SK-N-SH treated with all-trans-retinoic acid at 6 μM for 48 hours (cell line): Measurements from ENCODE around the gene MSS51.

ENCODE experiments used
- ATAC-seq: fragments of 200-7000 bp; cut with Tn5 transposase; 3 replicates; pipeline ENCODE4 v1.9.1; 2020; ENCODE audit warnings: mild to moderate bottlenecking, moderate library complexity
- ARNTL ChIP-seq: fragments of 450-650 bp; formaldehyde crosslinking; IDR thresholded peaks from 2 replicates; pipeline ENCODE4 v1.5.0; 2020; ENCODE audit warnings: low read depth, mild to moderate bottlenecking, moderate library complexity, borderline replicate concordance
- CSDC2 ChIP-seq: fragments of 250-450 bp; sonication (Bioruptor Pico); IDR thresholded peaks from 2 replicates; pipeline ENCODE4 v1.5.0; 2020; ENCODE audit warnings: mild to moderate bottlenecking, moderate library complexity
- ESRRG ChIP-seq: fragments of 250-450 bp; sonication (Bioruptor Pico); IDR thresholded peaks from 2 replicates; pipeline ENCODE4 v1.6.1; 2021; ENCODE audit warnings: mild to moderate bottlenecking
- GLIS3 ChIP-seq: fragments of 250-450 bp; sonication (Bioruptor Pico); IDR thresholded peaks from 2 replicates; pipeline ENCODE4 v1.5.0; 2020; ENCODE audit warnings: mild to moderate bottlenecking, moderate library complexity
- ISL1 ChIP-seq: fragments of 250-450 bp; sonication (Bioruptor Pico); IDR thresholded peaks from 2 replicates; pipeline ENCODE4 v2.1.2; 2022; ENCODE audit warnings: mild to moderate bottlenecking, moderate library complexity
- OSR1 ChIP-seq: fragments of 250-450 bp; sonication (Bioruptor Pico); IDR thresholded peaks from 2 replicates; pipeline ENCODE4 v1.8.0; 2022; ENCODE audit warnings: moderate library complexity, mild to moderate bottlenecking, inconsistent platforms
- PPARA ChIP-seq: fragments of 250-450 bp; sonication (Bioruptor Pico); IDR thresholded peaks from 2 replicates; pipeline ENCODE4 v1.5.0; 2020; ENCODE audit warnings: mild to moderate bottlenecking, borderline replicate concordance
- RARB ChIP-seq: fragments of 250-450 bp; sonication (Bioruptor Pico); IDR thresholded peaks from 2 replicates; pipeline ENCODE4 v1.8.0; 2021; ENCODE audit warnings: mild to moderate bottlenecking, moderate library complexity
- SNAI2 ChIP-seq: fragments of 250-450 bp; sonication (Bioruptor Pico); IDR thresholded peaks from 2 replicates; pipeline ENCODE4 v1.5.0; 2020; ENCODE audit warnings: mild to moderate bottlenecking, moderate library complexity
- TCF4 ChIP-seq: fragments of 250-450 bp; sonication (Bioruptor Pico); IDR thresholded peaks from 2 replicates; pipeline ENCODE4 v1.8.0; 2021; ENCODE audit warnings: mild to moderate bottlenecking, moderate library complexity, borderline replicate concordance
- TOX ChIP-seq: fragments of 250-450 bp; sonication (Bioruptor Pico); IDR thresholded peaks from 2 replicates; pipeline ENCODE4 v1.8.0; 2021; ENCODE audit warnings: mild to moderate bottlenecking, moderate library complexity, borderline replicate concordance
- ZC3H10 ChIP-seq: fragments of 250-450 bp; sonication (Bioruptor Pico); IDR thresholded peaks from 2 replicates; pipeline ENCODE4 v1.5.1; 2021; ENCODE audit warnings: mild to moderate bottlenecking, moderate library complexity
- ZFP3 ChIP-seq: fragments of 250-450 bp; sonication (Bioruptor Pico); IDR thresholded peaks from 2 replicates; pipeline ENCODE4 v1.5.0; 2020; ENCODE audit warnings: mild to moderate bottlenecking, moderate library complexity
- ZFP30 ChIP-seq: fragments of 450-650 bp; formaldehyde crosslinking; IDR thresholded peaks from 2 replicates; pipeline ENCODE4 v1.5.0; 2022; ENCODE audit warnings: mild to moderate bottlenecking, moderate library complexity
- ZNF565 ChIP-seq: fragments of 450-650 bp; formaldehyde crosslinking; conservative IDR thresholded peaks from 2 replicates; pipeline ENCODE4 v1.5.0; 2020; ENCODE audit warnings: low read depth, mild to moderate bottlenecking, moderate library complexity
- ZNF70 ChIP-seq: fragments of 450-650 bp; formaldehyde crosslinking; IDR thresholded peaks from 2 replicates; pipeline ENCODE4 v1.5.0; 2020; ENCODE audit warnings: mild to moderate bottlenecking, moderate library complexity
- ZNF8 ChIP-seq: fragments of 450-650 bp; formaldehyde crosslinking; IDR thresholded peaks from 2 replicates; pipeline ENCODE4 v1.5.0; 2020; ENCODE audit warnings: mild to moderate bottlenecking, moderate library complexity
- TF ChIP-seq, protein P1 (sequence below): fragments of 250-450 bp; sonication (Bioruptor Pico); IDR thresholded peaks from 2 replicates; pipeline ENCODE4 v1.5.1; 2020; ENCODE audit warnings: low read depth, mild to moderate bottlenecking, moderate library complexity
- TF ChIP-seq, protein P2 (sequence below): fragments of 250-450 bp; sonication (Bioruptor Pico); IDR thresholded peaks from 2 replicates; pipeline ENCODE4 v1.8.0; 2021; ENCODE audit warnings: low read depth, mild to moderate bottlenecking, moderate library complexity, borderline replicate concordance
- TF ChIP-seq, protein P3 (sequence below): fragments of 250-450 bp; sonication (Bioruptor Pico); IDR thresholded peaks from 2 replicates; pipeline ENCODE4 v1.5.0; 2020; ENCODE audit warnings: mild to moderate bottlenecking, moderate library complexity

MSS51 gene

DNA sequence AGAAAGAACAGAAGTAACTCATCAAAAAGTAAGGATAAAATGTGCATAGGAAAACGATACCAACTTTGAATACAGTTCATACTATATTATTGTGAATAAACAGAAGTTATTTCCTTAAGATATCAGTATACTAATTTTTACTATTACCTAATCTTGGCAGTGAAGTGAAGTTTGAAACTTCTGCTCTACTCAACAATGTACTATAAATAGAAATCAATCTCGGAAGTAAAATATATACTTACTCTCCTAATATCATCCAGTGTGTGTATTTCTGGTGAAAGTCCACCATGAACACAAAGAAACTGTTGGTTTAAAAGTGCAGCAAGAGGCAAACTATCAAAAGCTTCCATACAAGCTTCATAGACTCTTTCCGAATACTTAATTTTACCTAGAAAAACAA, 37.9 kb upstream of the MSS51 start:
- ATAC-seq, result no peak
- TF ChIP-seq, protein P1, sequence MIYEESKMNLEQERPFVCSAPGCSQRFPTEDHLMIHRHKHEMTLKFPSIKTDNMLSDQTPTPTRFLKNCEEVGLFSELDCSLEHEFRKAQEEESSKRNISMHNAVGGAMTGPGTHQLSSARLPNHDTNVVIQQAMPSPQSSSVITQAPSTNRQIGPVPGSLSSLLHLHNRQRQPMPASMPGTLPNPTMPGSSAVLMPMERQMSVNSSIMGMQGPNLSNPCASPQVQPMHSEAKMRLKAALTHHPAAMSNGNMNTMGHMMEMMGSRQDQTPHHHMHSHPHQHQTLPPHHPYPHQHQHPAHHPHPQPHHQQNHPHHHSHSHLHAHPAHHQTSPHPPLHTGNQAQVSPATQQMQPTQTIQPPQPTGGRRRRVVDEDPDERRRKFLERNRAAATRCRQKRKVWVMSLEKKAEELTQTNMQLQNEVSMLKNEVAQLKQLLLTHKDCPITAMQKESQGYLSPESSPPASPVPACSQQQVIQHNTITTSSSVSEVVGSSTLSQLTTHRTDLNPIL (CRISPR knock-in tag), result no peak
- no peak for TF ChIP-seq GLIS3 (CRISPR knock-in tag)
- no peak for TF ChIP-seq ZC3H10 (CRISPR knock-in tag)
- TF ChIP-seq ZFP3 (CRISPR knock-in tag), result no peak
- no peak for TF ChIP-seq ZNF8 (CRISPR knock-in tag)
- no peak for TF ChIP-seq OSR1 (CRISPR knock-in tag)
- TF ChIP-seq PPARA, result no peak
- TF ChIP-seq CSDC2 (CRISPR knock-in tag), result no peak
- TF ChIP-seq, protein P2, sequence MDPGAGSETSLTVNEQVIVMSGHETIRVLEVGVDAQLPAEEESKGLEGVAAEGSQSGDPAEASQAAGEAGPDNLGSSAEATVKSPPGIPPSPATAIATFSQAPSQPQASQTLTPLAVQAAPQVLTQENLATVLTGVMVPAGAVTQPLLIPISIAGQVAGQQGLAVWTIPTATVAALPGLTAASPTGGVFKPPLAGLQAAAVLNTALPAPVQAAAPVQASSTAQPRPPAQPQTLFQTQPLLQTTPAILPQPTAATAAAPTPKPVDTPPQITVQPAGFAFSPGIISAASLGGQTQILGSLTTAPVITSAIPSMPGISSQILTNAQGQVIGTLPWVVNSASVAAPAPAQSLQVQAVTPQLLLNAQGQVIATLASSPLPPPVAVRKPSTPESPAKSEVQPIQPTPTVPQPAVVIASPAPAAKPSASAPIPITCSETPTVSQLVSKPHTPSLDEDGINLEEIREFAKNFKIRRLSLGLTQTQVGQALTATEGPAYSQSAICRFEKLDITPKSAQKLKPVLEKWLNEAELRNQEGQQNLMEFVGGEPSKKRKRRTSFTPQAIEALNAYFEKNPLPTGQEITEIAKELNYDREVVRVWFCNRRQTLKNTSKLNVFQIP, result no peak
- TF ChIP-seq ZNF565, result no peak
- TF ChIP-seq ZFP30 (CRISPR knock-in tag), result no peak
- no peak for TF ChIP-seq ESRRG (CRISPR knock-in tag)
- no peak for TF ChIP-seq TCF4 (CRISPR knock-in tag)
- TF ChIP-seq, protein P3, sequence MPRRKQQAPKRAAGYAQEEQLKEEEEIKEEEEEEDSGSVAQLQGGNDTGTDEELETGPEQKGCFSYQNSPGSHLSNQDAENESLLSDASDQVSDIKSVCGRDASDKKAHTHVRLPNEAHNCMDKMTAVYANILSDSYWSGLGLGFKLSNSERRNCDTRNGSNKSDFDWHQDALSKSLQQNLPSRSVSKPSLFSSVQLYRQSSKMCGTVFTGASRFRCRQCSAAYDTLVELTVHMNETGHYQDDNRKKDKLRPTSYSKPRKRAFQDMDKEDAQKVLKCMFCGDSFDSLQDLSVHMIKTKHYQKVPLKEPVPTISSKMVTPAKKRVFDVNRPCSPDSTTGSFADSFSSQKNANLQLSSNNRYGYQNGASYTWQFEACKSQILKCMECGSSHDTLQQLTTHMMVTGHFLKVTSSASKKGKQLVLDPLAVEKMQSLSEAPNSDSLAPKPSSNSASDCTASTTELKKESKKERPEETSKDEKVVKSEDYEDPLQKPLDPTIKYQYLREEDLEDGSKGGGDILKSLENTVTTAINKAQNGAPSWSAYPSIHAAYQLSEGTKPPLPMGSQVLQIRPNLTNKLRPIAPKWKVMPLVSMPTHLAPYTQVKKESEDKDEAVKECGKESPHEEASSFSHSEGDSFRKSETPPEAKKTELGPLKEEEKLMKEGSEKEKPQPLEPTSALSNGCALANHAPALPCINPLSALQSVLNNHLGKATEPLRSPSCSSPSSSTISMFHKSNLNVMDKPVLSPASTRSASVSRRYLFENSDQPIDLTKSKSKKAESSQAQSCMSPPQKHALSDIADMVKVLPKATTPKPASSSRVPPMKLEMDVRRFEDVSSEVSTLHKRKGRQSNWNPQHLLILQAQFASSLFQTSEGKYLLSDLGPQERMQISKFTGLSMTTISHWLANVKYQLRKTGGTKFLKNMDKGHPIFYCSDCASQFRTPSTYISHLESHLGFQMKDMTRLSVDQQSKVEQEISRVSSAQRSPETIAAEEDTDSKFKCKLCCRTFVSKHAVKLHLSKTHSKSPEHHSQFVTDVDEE (CRISPR knock-in tag), result no peak
- no peak for TF ChIP-seq TOX (CRISPR knock-in tag)

DNA sequence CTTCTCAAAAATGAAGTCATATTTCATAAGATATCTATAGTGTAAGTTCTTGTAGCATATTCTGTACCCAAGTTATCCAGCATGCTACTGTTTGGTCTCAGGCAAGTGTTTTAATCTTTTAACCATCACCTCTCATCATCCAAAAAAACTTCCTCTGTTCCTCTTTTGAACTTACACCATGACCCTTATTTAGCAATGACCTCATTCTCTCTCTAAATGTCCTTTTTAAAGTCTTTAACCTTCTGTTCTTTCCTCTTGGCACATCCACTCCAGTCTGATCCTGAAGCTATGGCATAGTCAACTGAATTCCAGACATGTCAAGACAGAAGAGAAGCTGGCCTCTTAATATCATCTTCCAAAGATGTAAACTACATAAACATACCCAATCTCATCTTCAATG, 36.2 kb upstream of the MSS51 start:
- no peak for ATAC-seq
- TF ChIP-seq ISL1 (no peak), RARB (CRISPR knock-in tag) (no peak), OSR1 (CRISPR knock-in tag) (no peak), CSDC2 (CRISPR knock-in tag) (no peak), ZFP3 (CRISPR knock-in tag) (no peak), ZNF70 (CRISPR knock-in tag) (no peak), ARNTL (CRISPR knock-in tag) (no peak), GLIS3 (CRISPR knock-in tag) (no peak), ESRRG (CRISPR knock-in tag) (no peak)
- TF ChIP-seq, protein P3 (CRISPR knock-in tag), result no peak

DNA sequence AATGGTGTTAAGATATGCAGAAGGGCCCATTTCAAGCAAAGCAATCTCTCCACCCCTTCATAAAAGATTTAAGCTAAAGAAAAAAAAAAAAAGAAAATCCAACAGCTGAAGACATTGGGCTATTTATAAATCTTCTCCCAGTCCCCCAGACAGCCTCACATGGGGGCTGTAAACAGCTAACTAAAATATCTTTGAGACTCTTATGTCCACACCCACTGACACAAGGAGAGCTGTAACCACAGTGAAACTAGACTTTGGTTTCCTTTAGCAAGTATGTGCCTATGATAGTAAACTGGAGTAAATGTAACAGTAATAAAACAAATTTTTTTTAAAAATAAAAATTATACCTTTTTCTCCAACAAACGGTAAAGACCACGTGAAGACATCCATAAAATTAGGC, 33.8 kb upstream of the MSS51 start:
- TF ChIP-seq ZNF70 (CRISPR knock-in tag), result no peak
- no peak for TF ChIP-seq ESRRG (CRISPR knock-in tag)
- TF ChIP-seq CSDC2 (CRISPR knock-in tag), result no peak
- no peak for TF ChIP-seq TOX (CRISPR knock-in tag)
- TF ChIP-seq RARB (CRISPR knock-in tag), result no peak
- no peak for TF ChIP-seq GLIS3 (CRISPR knock-in tag)
- no peak for TF ChIP-seq ISL1
- TF ChIP-seq ZFP30 (CRISPR knock-in tag), result no peak
- no peak for TF ChIP-seq OSR1 (CRISPR knock-in tag)

DNA sequence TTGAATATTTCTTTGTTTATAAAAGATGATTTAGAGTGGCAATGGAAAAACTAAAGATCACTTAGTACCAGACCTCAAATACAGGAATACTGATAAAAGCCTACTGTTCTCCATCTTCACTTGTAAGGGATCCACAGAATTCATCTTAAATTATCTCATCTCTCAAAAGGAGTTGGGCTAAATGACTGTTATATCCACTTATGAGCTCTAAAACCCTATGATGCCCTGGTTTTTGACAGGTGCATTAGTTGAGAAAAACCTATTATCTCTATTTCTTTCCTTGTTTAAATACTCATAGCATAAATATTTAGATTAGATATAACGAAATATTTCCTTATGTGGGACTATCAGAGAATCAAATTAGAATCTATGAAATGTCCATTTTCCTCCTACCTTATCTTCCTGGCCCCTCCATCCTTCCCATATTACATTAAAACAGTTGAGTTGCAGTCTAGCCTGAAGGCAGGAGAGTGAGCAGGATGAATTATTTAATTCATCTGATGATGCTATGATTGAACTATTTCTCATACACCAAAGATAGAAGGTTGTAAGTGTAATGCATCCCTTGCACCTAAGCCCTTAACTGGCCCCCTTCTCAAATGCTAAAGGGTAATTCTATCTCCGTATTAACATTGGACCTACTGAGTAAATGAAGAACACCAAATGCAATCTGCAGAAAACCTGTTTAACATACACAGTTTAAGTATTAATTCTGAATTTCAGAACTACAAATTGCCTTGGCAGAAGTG, 32.8 kb upstream of the MSS51 start:
- ATAC-seq, result no peak
- TF ChIP-seq ISL1 (peak; percentile 94), ZFP3 (CRISPR knock-in tag) (peak; percentile 62), OSR1 (CRISPR knock-in tag) (no peak), ZC3H10 (CRISPR knock-in tag) (no peak), ESRRG (CRISPR knock-in tag) (no peak), SNAI2 (CRISPR knock-in tag) (peak; percentile 73; the same call in 1 of the 2 replicates)
- TF ChIP-seq, protein P2, result peak; percentile 60; the same call in 1 of the 2 replicates
- TF ChIP-seq, protein P3 (CRISPR knock-in tag), result 0 out of 2 replicates have a peak, but pooled peaks have one; percentile 47

More for the DNA sequence above, 33.8 kb upstream of the MSS51 start:
- ATAC-seq, result no peak
